Mesendoderm (in vitro differentiated cells): ENCODE data around the gene IRX2.

ENCODE experiments used
- DNase-seq: peaks from one replicate; pipeline ENCODE4 v3.0.0; 2013
- H2AK5ac ChIP-seq: 2 replicates; pipeline ENCODE4 v1.6.1; 2013; ENCODE audit warnings: low read length, inconsistent platforms
- H2BK120ac ChIP-seq: 2 replicates; pipeline ENCODE4 v1.6.1; 2013; ENCODE audit warnings: low read depth, mild to moderate bottlenecking, low read length, moderate library complexity, mixed read lengths
- H2BK15ac ChIP-seq: replicated peaks from 2 replicates; pipeline ENCODE4 v1.6.1; 2013; ENCODE audit warnings: low read depth, mild to moderate bottlenecking, moderate library complexity
- H2BK5ac ChIP-seq: 2 replicates; pipeline ENCODE4 v1.6.1; 2013; ENCODE audit warnings: low read length, inconsistent platforms
- H3K18ac ChIP-seq: 2 replicates; pipeline ENCODE4 v1.6.1; 2013; ENCODE audit warnings: mild to moderate bottlenecking, low read length, mixed read lengths
- H3K23ac ChIP-seq: one replicate; pipeline ENCODE4 v1.6.1; 2013; ENCODE audit warnings: low read length
- H3K27ac ChIP-seq: 2 replicates; pipeline ENCODE4 v1.5.1; 2013; ENCODE audit warnings: low read depth, mild to moderate bottlenecking, inconsistent platforms, low read length, moderate library complexity
- H3K27me3 ChIP-seq: 2 replicates; pipeline ENCODE4 v1.6.1; 2013; ENCODE audit warnings: low read length, control low read depth, mild to moderate bottlenecking, inconsistent platforms; ENCODE audit not compliant: insufficient read depth, poor library complexity
- H3K36me3 ChIP-seq: 2 replicates; pipeline ENCODE4 v1.6.1; 2013; ENCODE audit warnings: low read length, inconsistent platforms; ENCODE audit not compliant: control insufficient read depth, insufficient read depth
- H3K4ac ChIP-seq: one replicate; pipeline ENCODE4 v1.6.1; 2013; ENCODE audit warnings: low read depth, mild to moderate bottlenecking, low read length, moderate library complexity
- H3K4me1 ChIP-seq: 2 replicates; pipeline ENCODE4 v1.6.1; 2013; ENCODE audit warnings: low read depth, low read length, inconsistent platforms; ENCODE audit not compliant: control insufficient read depth
- H3K4me2 ChIP-seq: 2 replicates; pipeline ENCODE4 v1.6.1; 2013; ENCODE audit warnings: low read length
- H3K4me3 ChIP-seq: 2 replicates; pipeline ENCODE4 v1.5.1; 2013; ENCODE audit warnings: mild to moderate bottlenecking, low read length
- H3K56ac ChIP-seq: one replicate; pipeline ENCODE4 v1.6.1; 2013; ENCODE audit warnings: low read length
- H3K79me1 ChIP-seq: 2 replicates; pipeline ENCODE4 v1.6.1; 2013; ENCODE audit warnings: low read length, inconsistent platforms
- H3K79me2 ChIP-seq: 2 replicates; pipeline ENCODE4 v1.6.1; 2013; ENCODE audit warnings: mild to moderate bottlenecking, low read length; ENCODE audit not compliant: control insufficient read depth, insufficient read depth
- H3K9ac ChIP-seq: 2 replicates; pipeline ENCODE4 v1.6.1; 2013; ENCODE audit warnings: low read length, inconsistent platforms
- H4K5ac ChIP-seq: one replicate; pipeline ENCODE4 v1.6.1; 2013; ENCODE audit warnings: low read length
- H4K8ac ChIP-seq: one replicate; pipeline ENCODE4 v1.6.1; 2013; ENCODE audit warnings: low read depth, mild to moderate bottlenecking, control low read depth, low read length, moderate library complexity
- WGBS: extraction: QIAGEN DNeasy Blood & Tissue Kit; methylation state at CpG from one replicate; pipeline ENCODE4 v1.1.7; 2013; ENCODE audit warnings: low lambda C conversion rate, missing lambda C conversion rate; ENCODE audit not compliant: insufficient coverage; ENCODE audit errors: extremely low coverage; 5-methylcytosine and 5-hydroxymethylcytosine counted together

IRX2 gene

GRCh38 chr5:2759091-2759490 is 7.6 kb upstream of the IRX2 start:
- Histone ChIP-seq H3K4me2 (no peak overlapping the region), H3K9ac (no peak overlapping the region), H2BK5ac (no peak overlapping the region), H3K79me1 (no peaks in the 10 kb centered on the region), H3K79me2 (no peaks in the 10 kb centered on the region), H3K18ac (no peak overlapping the region), H3K4me3 (no peak overlapping the region), H2AK5ac (no peak overlapping the region), H3K4me1 (peaks cover 2% of the 10 kb centered on the region), H4K5ac (no peak overlapping the region), H3K56ac (no peak overlapping the region), H2BK120ac (no peak overlapping the region), H3K23ac (no peak overlapping the region), H3K27me3 (peaks cover 19% of the 10 kb centered on the region), H3K27ac (no peak overlapping the region), H2BK15ac (no peak overlapping the region), H3K36me3 (no peaks in the 10 kb centered on the region), H4K8ac (no peak overlapping the region), H3K4ac (no peak overlapping the region)
- no peak for DNase-seq
- no CpG with 5 or more reads among the region's 3 CpGs for whole genome bisulfite sequencing

GRCh38 chr5:2758632-2759031 is 7.2 kb upstream of the IRX2 start:
- Histone ChIP-seq H3K4me1 (peaks cover 2% of the 10 kb centered on the region), H3K27me3 (peaks cover 19% of the 10 kb centered on the region)
- DNase-seq: no peak

GRCh38 chr5:2757563-2758351 is 6.3 kb upstream of the IRX2 start:
- no peaks in the 10 kb centered on the region for H3K36me3 ChIP-seq
- H3K18ac ChIP-seq: no peak overlapping the region
- H4K8ac ChIP-seq: no peak overlapping the region
- no peak overlapping the region for H3K4ac ChIP-seq
- H4K5ac ChIP-seq: no peak overlapping the region
- H3K56ac ChIP-seq: no peak overlapping the region
- no peak overlapping the region for H2BK5ac ChIP-seq
- no peak overlapping the region for H3K23ac ChIP-seq
- no peak overlapping the region for H2BK120ac ChIP-seq
- no peak overlapping the region for H3K9ac ChIP-seq
- peaks cover 25% of the 10 kb centered on the region for H3K27me3 ChIP-seq
- no peaks in the 10 kb centered on the region for H3K79me1 ChIP-seq
- no peak overlapping the region for H3K4me2 ChIP-seq
- peaks cover 2% of the 10 kb centered on the region for H3K4me1 ChIP-seq
- no peak overlapping the region for H2BK15ac ChIP-seq
- peak; percentile 90 for DNase-seq
- no peak overlapping the region for H2AK5ac ChIP-seq
- no CpG with 5 or more reads among the region's 23 CpGs for WGBS
- no peak overlapping the region for H3K27ac ChIP-seq
- H3K4me3 ChIP-seq: no peak overlapping the region
- H3K79me2 ChIP-seq: no peaks in the 10 kb centered on the region

More at GRCh38 chr5:2758632-2759031, 7.2 kb upstream of the IRX2 start:
- no peak overlapping the region for H3K4ac ChIP-seq
- H3K36me3 ChIP-seq: no peaks in the 10 kb centered on the region
- no peak overlapping the region for H3K23ac ChIP-seq
- no peak overlapping the region for H2BK5ac ChIP-seq
- no peaks in the 10 kb centered on the region for H3K79me1 ChIP-seq
- no peaks in the 10 kb centered on the region for H3K79me2 ChIP-seq
- no CpG with 5 or more reads among the region's 6 CpGs for WGBS
- H3K56ac ChIP-seq: no peak overlapping the region
- no peak overlapping the region for H4K8ac ChIP-seq
- no peak overlapping the region for H3K4me2 ChIP-seq
- no peak overlapping the region for H2AK5ac ChIP-seq
- no peak overlapping the region for H3K18ac ChIP-seq
- H4K5ac ChIP-seq: no peak overlapping the region
- H3K27ac ChIP-seq: no peak overlapping the region
- no peak overlapping the region for H3K4me3 ChIP-seq
- H2BK15ac ChIP-seq: no peak overlapping the region
- no peak overlapping the region for H2BK120ac ChIP-seq
- H3K9ac ChIP-seq: no peak overlapping the region

GRCh38 chr5:2756211-2757152 is 5.0 kb upstream of the IRX2 start:
- no peak overlapping the region for H3K4ac ChIP-seq
- H3K27me3 ChIP-seq: peaks cover 28% of the 10 kb centered on the region
- no peak overlapping the region for H4K5ac ChIP-seq
- H3K18ac ChIP-seq: peak overlapping the region; percentile 69
- H3K79me1 ChIP-seq: no peaks in the 10 kb centered on the region
- no peaks in the 10 kb centered on the region for H3K79me2 ChIP-seq
- H3K56ac ChIP-seq: peak overlapping the region; percentile 87
- H3K27ac ChIP-seq: no peak overlapping the region
- H2BK5ac ChIP-seq: no peak overlapping the region
- H3K23ac ChIP-seq: no peak overlapping the region
- H3K4me2 ChIP-seq: peak overlapping the region; percentile 70
- DNase-seq: peak; percentile 96
- peak overlapping the region; percentile 66 for H3K4me3 ChIP-seq
- WGBS: no CpG with 5 or more reads among the region's 76 CpGs
- no peaks in the 10 kb centered on the region for H3K4me1 ChIP-seq
- H2BK15ac ChIP-seq: no peak overlapping the region
- H3K9ac ChIP-seq: peak overlapping the region; percentile 71
- H2BK120ac ChIP-seq: no peak overlapping the region
- no peak overlapping the region for H2AK5ac ChIP-seq
- no peak overlapping the region for H4K8ac ChIP-seq
- H3K36me3 ChIP-seq: no peaks in the 10 kb centered on the region

- Histone ChIP-seq H2BK120ac (no peak overlapping the region), H2BK5ac (no peak overlapping the region), H2BK15ac (no peak overlapping the region), H3K4me2 (peak overlapping the region; percentile 67), H2AK5ac (no peak overlapping the region), H3K18ac (peak overlapping the region; percentile 39), H3K79me1 (no peaks in the 10 kb centered on the region), H3K4ac (no peak overlapping the region), H3K36me3 (no peaks in the 10 kb centered on the region), H3K4me1 (no peaks in the 10 kb centered on the region), H3K4me3 (peak overlapping the region; percentile 25), H4K8ac (no peak overlapping the region), H4K5ac (no peak overlapping the region), H3K23ac (no peak overlapping the region), H3K27me3 (peaks cover 28% of the 10 kb centered on the region), H3K27ac (no peak overlapping the region), H3K79me2 (no peaks in the 10 kb centered on the region), H3K9ac (peak overlapping the region; percentile 53), H3K56ac (peak overlapping the region; percentile 73)
- DNase-seq: no peak
- WGBS: no CpG with 5 or more reads among the region's 30 CpGs
Observed at GRCh38 chr5:2755681-2756171, 4.2 kb upstream of the IRX2 start.
